ENCODE results near the gene SRP68.
A peak's percentile ranks its signal among the peaks of the same experiment; 100 is the strongest.
"Not testable (repeated sequence)": the region's sequence is repeated elsewhere in the genome, so short reads cannot be mapped to it uniquely, and the experiment has no call there.

SRP68 gene

DNA sequence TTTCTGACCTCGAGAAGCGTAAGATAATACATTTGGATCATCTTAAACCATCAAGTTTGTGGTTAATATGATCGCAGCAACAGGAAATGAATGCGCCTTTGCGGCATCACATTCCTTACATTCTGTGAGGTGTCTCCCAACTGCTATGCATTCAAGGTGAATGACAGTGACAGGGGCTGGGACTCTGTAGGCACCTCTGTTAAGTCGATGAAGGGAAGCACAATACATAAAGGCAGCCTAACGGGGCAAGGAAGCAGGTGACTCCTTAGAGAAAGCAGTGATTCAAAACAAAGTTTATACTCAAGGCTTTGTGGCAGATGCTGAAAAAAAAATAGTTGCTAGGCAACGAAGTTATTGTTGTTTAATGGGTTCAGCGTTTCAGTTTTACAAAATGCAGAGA is 23.6 kb downstream of the SRP68 start:
- H3K36me3 ChIP-seq (ENCODE audit: insufficient read depth, low read depth, low read length): peaks cover 87% of the 10 kb centered on the region
- H3K4me1 ChIP-seq (ENCODE audit: insufficient read depth, low read length): no peaks in the 10 kb centered on the region
- H3K27ac ChIP-seq (ENCODE audit: low read length): no peak overlapping the region
- no peaks in the 10 kb centered on the region for H3K9me3 ChIP-seq (ENCODE audit: insufficient read depth, low read depth, low read length)
- H3K4me3 ChIP-seq (ENCODE audit: low read length): no peak overlapping the region
- no peaks in the 10 kb centered on the region for H3K27me3 ChIP-seq (ENCODE audit: insufficient read depth, low read length)
- H3K9ac ChIP-seq (ENCODE audit: low read depth, low read length): no peak overlapping the region

DNA sequence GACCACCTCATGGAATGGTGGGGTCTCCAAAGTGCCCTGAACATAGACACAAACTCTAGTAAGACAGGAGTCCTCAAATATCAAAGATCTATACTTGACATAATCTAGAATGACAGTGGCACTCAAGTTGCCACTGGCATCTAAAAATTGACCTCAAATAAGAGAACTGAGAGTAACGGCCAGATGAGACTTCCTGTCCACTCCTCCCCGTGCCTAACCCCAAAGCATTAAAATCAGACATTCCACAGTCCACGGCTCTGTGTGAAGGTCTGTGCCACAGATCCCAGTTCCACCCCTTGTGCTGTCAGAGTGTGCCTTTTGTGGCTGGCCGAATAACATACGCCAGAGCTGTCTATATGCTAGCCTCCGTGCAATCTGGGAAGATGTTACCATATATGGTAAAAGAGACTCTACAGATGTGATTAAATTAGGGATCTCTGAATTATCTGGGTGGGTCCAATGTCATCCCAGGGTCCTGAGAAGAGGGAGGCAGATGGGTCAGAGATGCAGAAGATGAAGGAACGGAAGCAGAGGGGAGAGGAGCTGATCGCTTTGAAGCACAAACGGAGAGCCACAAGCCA is 24.2 kb downstream of the SRP68 start:
- Histone ChIP-seq H3K27me3 (ENCODE audit: insufficient read depth, low read length) (no peaks in the 10 kb centered on the region), H3K9me3 (ENCODE audit: insufficient read depth, low read depth, low read length) (no peaks in the 10 kb centered on the region), H3K4me1 (ENCODE audit: insufficient read depth, low read length) (no peaks in the 10 kb centered on the region), H3K4me3 (ENCODE audit: low read length) (no peak overlapping the region), H3K27ac (ENCODE audit: low read length) (no peak overlapping the region), H3K9ac (ENCODE audit: low read depth, low read length) (no peak overlapping the region), H3K36me3 (ENCODE audit: insufficient read depth, low read depth, low read length) (peaks cover 87% of the 10 kb centered on the region)

- Histone ChIP-seq H3K36me3 (ENCODE audit: insufficient read depth, low read depth, low read length) (peaks cover 89% of the 10 kb centered on the region), H3K27me3 (ENCODE audit: insufficient read depth, low read length) (no peaks in the 10 kb centered on the region), H3K4me1 (ENCODE audit: insufficient read depth, low read length) (0 out of 2 replicates have a peak, but pooled peaks cover 4% of the 10 kb centered on the region), H3K4me3 (ENCODE audit: low read length) (no peak overlapping the region), H3K9me3 (ENCODE audit: insufficient read depth, low read depth, low read length) (no peaks in the 10 kb centered on the region), H3K27ac (ENCODE audit: low read length) (no peak overlapping the region), H3K9ac (ENCODE audit: low read depth, low read length) (no peak overlapping the region)
Observed at GRCh38 chr17:76046064-76046463, 26.3 kb downstream of the SRP68 start.

DNA sequence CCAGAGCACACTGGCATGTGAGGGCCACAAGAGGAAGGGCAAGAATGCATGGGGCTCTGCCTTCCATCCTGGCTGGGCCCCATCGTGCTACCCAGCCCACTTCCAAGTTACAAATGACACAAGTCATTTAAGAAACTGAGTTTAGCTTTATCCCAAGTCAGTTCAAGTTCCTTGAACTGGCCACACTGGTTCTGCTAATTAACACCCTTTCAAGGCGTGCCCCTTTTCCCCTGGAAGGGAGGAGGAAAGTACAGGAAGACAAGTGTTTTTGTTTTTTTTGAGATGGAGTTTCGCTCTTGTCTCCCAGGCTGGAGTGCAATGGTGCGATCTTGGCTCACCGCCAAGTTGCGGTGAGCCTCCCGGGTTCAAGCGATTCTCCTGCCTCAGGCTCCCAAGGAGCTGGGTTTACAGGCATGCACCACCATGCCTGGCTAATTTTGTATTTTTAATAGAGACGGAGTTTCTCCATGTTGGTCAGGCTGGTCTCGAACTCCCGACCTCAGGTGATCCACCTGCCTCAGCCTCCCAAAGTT is 27.8 kb downstream of the SRP68 start:
- H3K9ac ChIP-seq (ENCODE audit: low read depth, low read length); H3K4me3 ChIP-seq (ENCODE audit: low read length); H3K4me1 ChIP-seq (ENCODE audit: insufficient read depth, low read length); H3K27ac ChIP-seq (ENCODE audit: low read length); H3K27me3 ChIP-seq (ENCODE audit: insufficient read depth, low read length); H3K9me3 ChIP-seq (ENCODE audit: insufficient read depth, low read depth, low read length): not testable (repeated sequence)
- peaks cover 90% of the 10 kb centered on the region for H3K36me3 ChIP-seq (ENCODE audit: insufficient read depth, low read depth, low read length)

DNA sequence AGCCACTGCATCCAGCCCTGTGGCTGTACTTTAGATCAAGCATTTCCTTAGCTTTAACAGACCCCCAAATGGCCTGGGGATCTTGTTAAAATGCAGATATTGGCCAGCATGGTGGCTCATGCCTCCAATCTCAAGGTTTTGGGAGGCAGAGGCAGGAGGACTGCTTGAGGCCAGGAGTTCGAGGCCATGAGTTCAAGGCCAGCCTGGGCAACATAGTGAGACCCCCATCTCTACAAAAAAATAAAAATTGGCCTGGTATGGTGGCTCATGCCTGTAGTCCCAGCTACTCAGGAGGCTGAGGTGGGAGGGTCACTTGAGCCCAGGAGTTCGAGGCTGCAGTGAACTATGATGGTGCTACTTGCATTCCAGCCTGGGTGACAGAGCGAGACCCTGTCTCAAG is 29.4 kb downstream of the SRP68 start:
- not testable (repeated sequence) for H3K9ac ChIP-seq (ENCODE audit: low read depth, low read length); H3K27ac ChIP-seq (ENCODE audit: low read length); H3K4me1 ChIP-seq (ENCODE audit: insufficient read depth, low read length); H3K4me3 ChIP-seq (ENCODE audit: low read length); H3K27me3 ChIP-seq (ENCODE audit: insufficient read depth, low read length); H3K9me3 ChIP-seq (ENCODE audit: insufficient read depth, low read depth, low read length)
- H3K36me3 ChIP-seq (ENCODE audit: insufficient read depth, low read depth, low read length): peaks cover 90% of the 10 kb centered on the region

DNA sequence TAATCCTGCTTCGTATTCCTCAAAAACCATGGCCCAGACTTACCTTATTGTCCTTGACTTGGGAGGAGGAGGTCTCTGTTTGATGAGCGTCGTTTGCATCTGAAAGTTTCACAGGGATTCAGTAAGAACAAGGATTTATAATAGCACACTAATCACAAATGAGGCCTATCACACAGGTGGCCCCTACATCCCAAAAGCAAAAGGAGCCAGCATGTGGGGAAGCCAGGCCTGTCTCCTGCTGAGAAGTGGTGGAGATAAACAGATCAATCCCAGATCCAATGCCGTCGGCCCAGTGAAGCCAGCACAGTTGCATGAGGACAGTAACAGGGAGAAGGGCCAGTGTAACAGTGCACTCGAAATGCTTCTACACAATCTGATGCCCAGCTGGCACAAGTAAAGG is 31.9 kb downstream of the SRP68 start:
- no peak overlapping the region for H3K27ac ChIP-seq (ENCODE audit: low read length)
- no peaks in the 10 kb centered on the region for H3K27me3 ChIP-seq (ENCODE audit: insufficient read depth, low read length)
- H3K4me3 ChIP-seq (ENCODE audit: low read length): no peak overlapping the region
- no peak overlapping the region for H3K9ac ChIP-seq (ENCODE audit: low read depth, low read length)
- H3K9me3 ChIP-seq (ENCODE audit: insufficient read depth, low read depth, low read length): no peaks in the 10 kb centered on the region
- peaks cover 73% of the 10 kb centered on the region for H3K36me3 ChIP-seq (ENCODE audit: insufficient read depth, low read depth, low read length)
- H3K4me1 ChIP-seq (ENCODE audit: insufficient read depth, low read length): peaks cover 8% of the 10 kb centered on the region; the same call in 1 of the 2 replicates

DNA sequence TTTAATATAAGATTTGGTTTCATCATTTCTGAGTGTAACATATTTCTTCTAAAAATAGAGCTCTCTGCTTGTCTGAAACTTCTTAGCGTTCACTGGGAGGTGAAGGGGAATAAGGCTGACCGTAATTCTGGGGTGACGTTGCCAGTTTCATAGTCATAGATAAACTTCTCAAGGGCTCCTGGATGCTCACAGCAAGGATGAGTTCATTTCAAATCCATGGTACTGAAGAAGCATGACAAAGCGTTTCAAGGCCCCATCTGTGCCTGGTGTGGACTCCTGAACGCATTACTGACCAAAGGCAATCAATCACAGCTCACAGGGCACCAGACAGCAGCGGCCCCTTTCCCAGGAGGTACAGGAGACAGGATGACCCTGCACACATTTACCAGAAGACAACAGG is 33.2 kb downstream of the SRP68 start:
- Histone ChIP-seq H3K4me3 (ENCODE audit: low read length) (no peak overlapping the region), H3K9me3 (ENCODE audit: insufficient read depth, low read depth, low read length) (no peaks in the 10 kb centered on the region), H3K9ac (ENCODE audit: low read depth, low read length) (no peak overlapping the region), H3K27ac (ENCODE audit: low read length) (no peak overlapping the region), H3K36me3 (ENCODE audit: insufficient read depth, low read depth, low read length) (peaks cover 60% of the 10 kb centered on the region), H3K4me1 (ENCODE audit: insufficient read depth, low read length) (peaks cover 8% of the 10 kb centered on the region; the same call in 1 of the 2 replicates), H3K27me3 (ENCODE audit: insufficient read depth, low read length) (no peaks in the 10 kb centered on the region)

DNA sequence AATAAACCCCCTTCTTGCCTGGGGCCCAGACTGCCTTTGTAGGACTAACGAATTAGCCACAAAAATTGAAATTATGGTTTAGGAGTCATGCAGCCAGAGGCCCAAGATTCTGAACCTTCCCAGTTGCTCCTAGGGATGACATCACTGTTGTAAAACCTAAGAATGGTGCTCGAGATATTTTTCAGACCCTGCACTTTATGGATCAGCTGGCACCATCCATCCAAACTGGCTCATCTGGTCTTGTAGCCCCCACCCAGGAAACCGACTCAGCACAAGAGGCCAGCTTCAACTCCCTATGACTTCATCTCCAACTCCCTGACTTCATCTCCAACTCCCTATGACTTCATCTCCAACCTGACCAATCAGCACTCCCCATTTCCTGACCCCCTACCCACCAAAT is 34.3 kb downstream of the SRP68 start:
- Histone ChIP-seq H3K9ac (ENCODE audit: low read depth, low read length) (no peak overlapping the region), H3K4me3 (ENCODE audit: low read length) (no peak overlapping the region), H3K4me1 (ENCODE audit: insufficient read depth, low read length) (peaks cover 8% of the 10 kb centered on the region; the same call in 1 of the 2 replicates), H3K9me3 (ENCODE audit: insufficient read depth, low read depth, low read length) (no peaks in the 10 kb centered on the region), H3K27me3 (ENCODE audit: insufficient read depth, low read length) (no peaks in the 10 kb centered on the region), H3K27ac (ENCODE audit: low read length) (no peak overlapping the region), H3K36me3 (ENCODE audit: insufficient read depth, low read depth, low read length) (peaks cover 49% of the 10 kb centered on the region)

- H3K27me3 ChIP-seq (ENCODE audit: insufficient read depth, low read length): no peaks in the 10 kb centered on the region
- no peak overlapping the region for H3K4me3 ChIP-seq (ENCODE audit: low read length)
- no peaks in the 10 kb centered on the region for H3K9me3 ChIP-seq (ENCODE audit: insufficient read depth, low read depth, low read length)
- peak overlapping the region; percentile 25; the same call in 1 of the 2 replicates for H3K9ac ChIP-seq (ENCODE audit: low read depth, low read length)
- peaks cover 42% of the 10 kb centered on the region for H3K36me3 ChIP-seq (ENCODE audit: insufficient read depth, low read depth, low read length)
- H3K4me1 ChIP-seq (ENCODE audit: insufficient read depth, low read length): peaks cover 8% of the 10 kb centered on the region; the same call in 1 of the 2 replicates
- no peak overlapping the region for H3K27ac ChIP-seq (ENCODE audit: low read length)
Observed at GRCh38 chr17:76036497-76037261, 35.6 kb downstream of the SRP68 start.

DNA sequence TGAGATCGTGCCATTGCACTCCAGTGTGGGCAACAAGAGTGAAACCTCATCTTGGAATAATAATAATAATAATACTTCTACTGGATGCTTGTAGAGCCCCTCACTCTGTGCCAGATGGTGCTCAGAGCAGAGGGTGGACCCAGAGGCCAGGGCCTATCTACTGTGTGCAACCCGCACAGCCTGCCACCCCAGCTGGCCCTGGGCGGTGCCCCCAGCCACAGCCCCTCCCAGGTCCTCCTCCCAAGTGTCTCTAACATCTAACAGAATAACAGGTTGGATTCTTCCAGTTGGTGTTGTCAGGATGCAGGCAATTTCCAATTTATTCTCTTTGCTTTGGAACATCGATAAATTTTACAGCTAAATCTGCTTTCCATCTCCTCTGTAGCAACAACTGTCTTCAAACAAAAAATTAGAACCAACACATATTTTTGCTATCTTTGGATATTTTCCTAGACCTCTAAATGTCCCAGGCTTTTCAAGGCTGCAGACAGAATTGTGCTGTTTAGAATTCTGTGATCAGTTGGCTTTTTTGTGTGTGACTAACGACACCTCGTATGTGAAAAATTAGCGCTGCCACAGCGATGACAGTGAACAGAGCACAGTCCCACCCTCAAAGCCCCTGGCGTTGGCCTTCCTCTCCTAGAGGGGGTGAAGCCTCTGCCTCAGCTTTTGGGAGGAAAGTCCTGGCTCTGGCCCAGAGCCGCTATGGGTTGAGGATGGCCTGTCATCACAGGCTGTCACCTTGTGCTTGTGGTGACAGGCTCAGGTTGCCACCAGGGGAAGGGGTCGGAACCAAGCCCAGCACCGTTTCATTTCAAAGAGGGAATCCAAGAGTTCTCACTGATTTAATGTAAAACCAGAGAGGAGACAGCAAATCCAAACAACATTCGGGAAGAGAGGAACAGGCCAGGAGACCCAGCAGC is 37.6 kb downstream of the SRP68 start:
- Histone ChIP-seq H3K9ac (ENCODE audit: low read depth, low read length) (no peak overlapping the region), H3K27ac (ENCODE audit: low read length) (no peak overlapping the region), H3K4me3 (ENCODE audit: low read length) (no peak overlapping the region), H3K27me3 (ENCODE audit: insufficient read depth, low read length) (no peaks in the 10 kb centered on the region), H3K36me3 (ENCODE audit: insufficient read depth, low read depth, low read length) (peaks cover 22% of the 10 kb centered on the region), H3K9me3 (ENCODE audit: insufficient read depth, low read depth, low read length) (no peaks in the 10 kb centered on the region), H3K4me1 (ENCODE audit: insufficient read depth, low read length) (peaks cover 7% of the 10 kb centered on the region; the same call in 1 of the 2 replicates)

- Histone ChIP-seq H3K4me1 (ENCODE audit: insufficient read depth, low read length) (peaks cover 8% of the 10 kb centered on the region; the same call in 1 of the 2 replicates), H3K9ac (ENCODE audit: low read depth, low read length) (no peak overlapping the region), H3K9me3 (ENCODE audit: insufficient read depth, low read depth, low read length) (no peaks in the 10 kb centered on the region), H3K27ac (ENCODE audit: low read length) (no peak overlapping the region), H3K36me3 (ENCODE audit: insufficient read depth, low read depth, low read length) (peaks cover 6% of the 10 kb centered on the region), H3K27me3 (ENCODE audit: insufficient read depth, low read length) (no peaks in the 10 kb centered on the region), H3K4me3 (ENCODE audit: low read length) (no peak overlapping the region)
Observed at GRCh38 chr17:76033139-76033538, 39.2 kb downstream of the SRP68 start.
